ENCODE measurements around the gene TM6SF1. TPM values are rescaled to one million over a fixed set of nuclear protein-coding genes. Genes with fewer than 3 reads are reported as not detected.

TM6SF1 gene
- 10 to 100 TPM in 3 of 4 donors, 1 to 10 TPM in 1; 7.1 to 49.1 (median 13.7) TPM for total RNA-seq

- ATAC-seq (peak; percentile 79), DNase-seq (peak; percentile 38 to 69)
- no peaks in the 10 kb centered on the region for H3K36me3 ChIP-seq
- H3K9me3 ChIP-seq, result no peaks in the 10 kb centered on the region
- in situ Hi-C loops (cut with MboI; ENCODE audit: low sequenced_read_pairs in 4 of 4) (loop anchor here in 3 of 4 donors (5.0 to 25.0 kb wide), 3 partner anchors 92 to 570 kb away; partner anchors contain the start of genes C15orf40 (in 2 of the 3) and RPS17 (in 1 of the 3)), intact Hi-C loops (cut with DNase I; ENCODE audit: low total_unique reads) (loop anchor here (1.0 to 10.0 kb wide), 4 partner anchors 60 to 342 kb away; partner anchors contain the start of gene C15orf40)
- TF ChIP-seq, protein P1, sequence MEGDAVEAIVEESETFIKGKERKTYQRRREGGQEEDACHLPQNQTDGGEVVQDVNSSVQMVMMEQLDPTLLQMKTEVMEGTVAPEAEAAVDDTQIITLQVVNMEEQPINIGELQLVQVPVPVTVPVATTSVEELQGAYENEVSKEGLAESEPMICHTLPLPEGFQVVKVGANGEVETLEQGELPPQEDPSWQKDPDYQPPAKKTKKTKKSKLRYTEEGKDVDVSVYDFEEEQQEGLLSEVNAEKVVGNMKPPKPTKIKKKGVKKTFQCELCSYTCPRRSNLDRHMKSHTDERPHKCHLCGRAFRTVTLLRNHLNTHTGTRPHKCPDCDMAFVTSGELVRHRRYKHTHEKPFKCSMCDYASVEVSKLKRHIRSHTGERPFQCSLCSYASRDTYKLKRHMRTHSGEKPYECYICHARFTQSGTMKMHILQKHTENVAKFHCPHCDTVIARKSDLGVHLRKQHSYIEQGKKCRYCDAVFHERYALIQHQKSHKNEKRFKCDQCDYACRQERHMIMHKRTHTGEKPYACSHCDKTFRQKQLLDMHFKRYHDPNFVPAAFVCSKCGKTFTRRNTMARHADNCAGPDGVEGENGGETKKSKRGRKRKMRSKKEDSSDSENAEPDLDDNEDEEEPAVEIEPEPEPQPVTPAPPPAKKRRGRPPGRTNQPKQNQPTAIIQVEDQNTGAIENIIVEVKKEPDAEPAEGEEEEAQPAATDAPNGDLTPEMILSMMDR (IDR thresholded peaks at IDR 0.05 in 4 of 5, conservative IDR thresholded peaks at IDR 0.05 in 1 of 5), result peak in 3 of 5 experiments; percentile 19 to 42 (median 37)
- TF ChIP-seq POLR2A (IDR thresholded peaks at IDR 0.05), result peak in 1 of 2 donors; percentile 39
- H3K4me3 ChIP-seq, result peak within 1 kb of the TSS; percentile 64 to 88 (median 76)
- peaks cover 23 to 27% of the 10 kb centered on the region in 2 donors for H3K4me1 ChIP-seq
- no peaks in the 10 kb centered on the region for H3K27me3 ChIP-seq
- peak within 1 kb of the TSS; percentile 80 to 91 (median 88) for H3K27ac ChIP-seq
These were observed at the start of gene TM6SF1 for GRCh38 chr15:83106994-83107840. Gene TM6SF1 (plus strand): TSS chr15:83107645. CDS start chr15:83107681, 36 bp downstream.

DNA sequence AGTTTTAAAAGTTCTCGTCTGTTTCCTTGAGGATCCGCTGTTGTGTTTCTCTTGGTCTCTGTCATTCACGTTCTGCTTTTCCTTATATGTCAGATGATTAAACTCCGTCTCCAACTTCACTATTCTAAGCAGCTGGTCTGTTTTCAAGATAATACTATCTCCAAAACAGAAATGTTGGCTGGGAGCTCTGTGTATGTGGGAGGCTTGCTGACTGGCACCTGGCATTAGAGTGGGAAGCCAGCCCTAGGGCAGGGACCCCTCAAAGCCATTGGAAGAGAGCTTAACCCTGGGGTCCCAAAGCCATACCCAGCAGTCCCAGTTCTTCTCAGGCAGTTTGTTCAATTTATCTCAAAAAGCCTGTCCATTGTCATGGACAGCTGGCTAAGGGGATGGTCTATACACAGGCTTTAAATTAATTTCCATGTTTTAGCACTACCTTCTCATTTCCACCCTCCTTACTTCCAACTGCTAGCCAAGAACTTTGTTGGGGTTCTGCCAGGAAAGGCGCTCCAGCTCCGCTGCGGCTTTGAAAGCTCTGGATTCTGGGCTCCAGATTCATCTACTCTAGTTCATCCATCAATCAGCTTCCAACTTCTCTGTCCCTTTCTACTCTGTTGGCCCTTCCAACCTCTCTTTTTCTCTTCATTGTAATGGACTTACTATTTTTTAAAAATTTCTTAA is 49.6 kb upstream of the TM6SF1 start:
- intact Hi-C loops (cut with DNase I; ENCODE audit: low total_unique reads), result no loop called here
- ATAC-seq, result peak in 1 of 2 donors; percentile 13

DNA sequence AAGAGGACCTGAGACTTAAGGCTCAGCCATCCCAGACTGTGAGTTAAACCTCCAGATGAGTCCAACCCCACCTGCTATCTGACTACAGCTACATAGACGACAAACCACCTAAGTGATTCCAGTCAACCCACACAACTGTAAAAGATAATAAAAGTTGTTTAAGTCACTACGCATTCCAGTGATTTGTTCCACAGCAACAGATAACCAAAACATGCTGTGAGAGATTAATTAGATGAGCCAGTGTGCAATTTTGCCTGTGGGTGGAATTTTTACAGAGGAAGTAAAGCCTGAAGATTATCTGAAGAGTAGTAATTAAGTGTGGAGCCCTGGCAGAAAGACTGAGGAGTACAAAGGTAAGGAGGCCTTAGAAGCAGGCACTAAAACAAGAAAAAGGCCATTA is 45.8 kb upstream of the TM6SF1 start:
- intact Hi-C loops (cut with DNase I; ENCODE audit: low total_unique reads) (no loop called here), in situ Hi-C loops (cut with MboI; ENCODE audit: low sequenced_read_pairs in 4 of 4) (no loop called here)
- Histone ChIP-seq H3K4me1 (peaks cover 69 to 81% of the 10 kb centered on the region in 2 donors), H3K27ac (peak overlapping the region; percentile 87 to 98 (median 96)), H3K27me3 (no peaks in the 10 kb centered on the region), H3K36me3 (no peaks in the 10 kb centered on the region), H3K9me3 (no peaks in the 10 kb centered on the region), H3K4me3 (peak overlapping the region in 1 of 4 donors; percentile 21)
- DNase-seq (no peak), ATAC-seq (no peak)
- no peak for TF ChIP-seq POLR2A (IDR thresholded peaks at IDR 0.05)
- TF ChIP-seq, protein P1 (IDR thresholded peaks at IDR 0.05 in 4 of 5, conservative IDR thresholded peaks at IDR 0.05 in 1 of 5), result no peak

More for the DNA sequence above, 49.6 kb upstream of the TM6SF1 start:
- Histone ChIP-seq H3K36me3 (peaks cover 0 to 17% of the 10 kb centered on the region in 2 donors), H3K27ac (peak overlapping the region; percentile 66 to 98 (median 78)), H3K27me3 (no peaks in the 10 kb centered on the region), H3K4me1 (peaks cover 60 to 69% of the 10 kb centered on the region in 2 donors), H3K9me3 (no peaks in the 10 kb centered on the region), H3K4me3 (peak overlapping the region in 2 of 4 donors; percentile 3 to 29)
- peak in 1 of 2 donors; percentile 16 for DNase-seq
- TF ChIP-seq, protein P1 (IDR thresholded peaks at IDR 0.05 in 4 of 5, conservative IDR thresholded peaks at IDR 0.05 in 1 of 5), result no peak
- no peak for TF ChIP-seq POLR2A (IDR thresholded peaks at IDR 0.05)
- in situ Hi-C loops (cut with MboI; ENCODE audit: low sequenced_read_pairs in 4 of 4), result no loop called here

GRCh38 chr15:83062768-83063180 is 44.7 kb upstream of the TM6SF1 start:
- Histone ChIP-seq H3K36me3 (no peaks in the 10 kb centered on the region), H3K4me3 (peak overlapping the region in 1 of 4 donors; percentile 78), H3K4me1 (peaks cover 64 to 70% of the 10 kb centered on the region in 2 donors), H3K9me3 (no peaks in the 10 kb centered on the region), H3K27me3 (no peaks in the 10 kb centered on the region), H3K27ac (peak overlapping the region; percentile 87 to 98 (median 96))
- ATAC-seq, result no peak
- no peak for DNase-seq
- no peak for TF ChIP-seq POLR2A (IDR thresholded peaks at IDR 0.05)
- TF ChIP-seq, protein P1 (IDR thresholded peaks at IDR 0.05 in 4 of 5, conservative IDR thresholded peaks at IDR 0.05 in 1 of 5), result no peak
- intact Hi-C loops (cut with DNase I; ENCODE audit: low total_unique reads), result no loop called here
- in situ Hi-C loops (cut with MboI; ENCODE audit: low sequenced_read_pairs in 4 of 4), result no loop called here

All from gastrocnemius medialis (tissue), 4 donors.